ENCODE results near the gene CABLES1.

DNA sequence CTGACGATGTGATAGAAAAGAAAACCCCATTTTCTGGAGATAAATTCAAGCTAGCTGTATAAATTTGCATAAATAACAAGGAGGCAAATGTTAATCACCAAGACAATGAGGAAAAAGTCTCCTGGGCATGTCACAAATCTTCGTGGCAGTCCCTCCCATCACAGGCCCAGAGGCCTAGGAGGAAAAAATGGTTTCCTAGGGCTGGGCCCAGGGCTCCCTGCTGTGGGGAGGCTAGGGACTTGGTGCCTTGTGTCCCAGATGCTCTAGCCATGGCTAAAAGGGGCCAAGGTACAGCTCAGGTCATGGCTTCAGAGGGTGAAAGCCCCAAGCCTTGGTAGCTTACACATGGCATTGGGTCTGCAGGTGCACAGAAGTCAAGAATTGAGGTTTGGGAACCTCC is 134.6 kb downstream of the CABLES1 start:
- TF ChIP-seq, protein P1, sequence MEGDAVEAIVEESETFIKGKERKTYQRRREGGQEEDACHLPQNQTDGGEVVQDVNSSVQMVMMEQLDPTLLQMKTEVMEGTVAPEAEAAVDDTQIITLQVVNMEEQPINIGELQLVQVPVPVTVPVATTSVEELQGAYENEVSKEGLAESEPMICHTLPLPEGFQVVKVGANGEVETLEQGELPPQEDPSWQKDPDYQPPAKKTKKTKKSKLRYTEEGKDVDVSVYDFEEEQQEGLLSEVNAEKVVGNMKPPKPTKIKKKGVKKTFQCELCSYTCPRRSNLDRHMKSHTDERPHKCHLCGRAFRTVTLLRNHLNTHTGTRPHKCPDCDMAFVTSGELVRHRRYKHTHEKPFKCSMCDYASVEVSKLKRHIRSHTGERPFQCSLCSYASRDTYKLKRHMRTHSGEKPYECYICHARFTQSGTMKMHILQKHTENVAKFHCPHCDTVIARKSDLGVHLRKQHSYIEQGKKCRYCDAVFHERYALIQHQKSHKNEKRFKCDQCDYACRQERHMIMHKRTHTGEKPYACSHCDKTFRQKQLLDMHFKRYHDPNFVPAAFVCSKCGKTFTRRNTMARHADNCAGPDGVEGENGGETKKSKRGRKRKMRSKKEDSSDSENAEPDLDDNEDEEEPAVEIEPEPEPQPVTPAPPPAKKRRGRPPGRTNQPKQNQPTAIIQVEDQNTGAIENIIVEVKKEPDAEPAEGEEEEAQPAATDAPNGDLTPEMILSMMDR (IDR thresholded peaks at IDR 0.05; ENCODE audit: control extremely low read depth in 1 of 3, insufficient read depth in 1 of 3, low read depth in 1 of 3, low read length in 3 of 3): no peak
- TF ChIP-seq GABPA (IDR thresholded peaks at IDR 0.05; ENCODE audit: borderline replicate concordance, insufficient read depth, low read length): no peak
- TF ChIP-seq, protein P2, sequence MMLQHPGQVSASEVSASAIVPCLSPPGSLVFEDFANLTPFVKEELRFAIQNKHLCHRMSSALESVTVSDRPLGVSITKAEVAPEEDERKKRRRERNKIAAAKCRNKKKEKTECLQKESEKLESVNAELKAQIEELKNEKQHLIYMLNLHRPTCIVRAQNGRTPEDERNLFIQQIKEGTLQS (IDR thresholded peaks at IDR 0.05; ENCODE audit: insufficient read depth, low read depth, low read length): no peak
- no peak for TF ChIP-seq CEBPB (IDR thresholded peaks at IDR 0.05; ENCODE audit: low read depth, low read length)
- TF ChIP-seq RFX5 (IDR thresholded peaks at IDR 0.05; ENCODE audit: borderline replicate concordance, low read depth, low read length): no peak
- TF ChIP-seq JUND (IDR thresholded peaks at IDR 0.05; ENCODE audit: low read length): no peak
- no peak for TF ChIP-seq TAF1 (IDR thresholded peaks at IDR 0.05; ENCODE audit: low read depth, low read length)
- TF ChIP-seq CHD2 (IDR thresholded peaks at IDR 0.05; ENCODE audit: low read length): no peak
- TF ChIP-seq, protein P3, sequence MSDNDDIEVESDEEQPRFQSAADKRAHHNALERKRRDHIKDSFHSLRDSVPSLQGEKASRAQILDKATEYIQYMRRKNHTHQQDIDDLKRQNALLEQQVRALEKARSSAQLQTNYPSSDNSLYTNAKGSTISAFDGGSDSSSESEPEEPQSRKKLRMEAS (IDR thresholded peaks at IDR 0.05): no peak
